ENCODE results near the gene ZSCAN1.

Gene ZSCAN1

DNA sequence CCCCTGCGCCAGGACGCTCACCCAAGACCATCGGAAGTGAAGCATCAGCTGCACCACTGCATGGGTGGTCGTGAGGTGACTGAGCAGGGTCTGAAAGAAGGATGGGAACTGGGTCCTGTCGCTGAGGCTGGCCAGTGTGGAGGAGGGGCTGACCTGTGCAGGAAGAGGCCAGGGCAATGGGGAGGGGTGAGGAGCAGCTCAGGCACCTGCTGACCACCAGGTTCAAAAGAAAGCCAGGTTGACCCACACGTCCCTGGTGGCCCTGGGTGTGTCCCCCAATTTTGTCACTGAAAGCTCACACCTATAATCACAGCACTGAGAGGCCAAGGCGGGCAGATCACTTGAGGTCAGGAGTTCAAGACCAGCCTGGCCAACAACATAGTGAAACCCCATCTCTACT lies 13.7 kb upstream of the ZSCAN1 start:
- H3K27me3 Mint-ChIP-seq: no peaks in the 10 kb centered on the region
- intact Hi-C loops (cut with micrococcal nuclease): loop anchor here (5.0 kb wide), 1 partner anchor 137 kb away; no protein-coding TSS in a partner anchor
- H3K4me3 Mint-ChIP-seq: no peak overlapping the region
- H3K36me3 Mint-ChIP-seq (ENCODE audit: low read depth): no peaks in the 10 kb centered on the region
- no peak overlapping the region for H3K27ac Mint-ChIP-seq
- no peaks in the 10 kb centered on the region for H3K4me1 Mint-ChIP-seq (ENCODE audit: low read depth)
- H3K9me3 Mint-ChIP-seq: peaks cover 36% of the 10 kb centered on the region

DNA sequence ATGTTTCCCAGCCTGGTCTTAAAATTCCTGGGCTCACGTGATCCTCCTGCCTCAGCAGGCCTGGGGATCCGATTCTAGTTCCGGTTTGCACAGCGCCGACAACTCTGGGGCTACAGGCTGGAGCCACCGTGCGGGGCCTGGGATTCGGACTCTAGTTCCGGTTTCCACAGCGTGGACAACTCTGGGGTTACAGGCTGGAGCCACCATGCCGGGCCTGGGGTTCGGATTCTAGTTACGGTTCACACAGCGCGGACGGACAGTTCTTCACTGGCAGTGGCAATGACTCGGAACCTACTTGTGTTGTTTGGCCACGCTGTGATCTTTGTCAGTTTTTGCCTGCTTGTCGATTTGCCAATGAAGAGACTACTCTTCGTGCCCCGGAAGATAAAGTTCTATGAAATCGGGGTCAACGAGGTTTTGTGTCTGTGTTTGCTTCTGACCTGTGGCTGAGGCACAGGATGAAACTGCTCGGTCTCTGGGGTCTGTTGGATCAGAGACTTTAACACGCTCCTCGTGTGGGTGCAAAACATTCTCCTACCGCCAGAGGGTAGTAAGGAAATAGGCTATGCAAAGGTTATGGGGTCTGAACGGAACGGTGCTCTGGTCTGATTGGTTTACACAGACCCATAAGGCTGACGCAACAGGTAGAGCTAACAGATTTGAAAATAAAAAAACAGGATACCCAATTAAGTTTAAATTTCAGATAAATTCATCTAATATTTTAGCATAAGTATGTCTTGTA lies 12.1 kb upstream of the ZSCAN1 start:
- Mint-ChIP-seq H3K27ac (no peak overlapping the region), H3K4me3 (no peak overlapping the region), H3K4me1 (ENCODE audit: low read depth) (no peaks in the 10 kb centered on the region), H3K27me3 (no peaks in the 10 kb centered on the region), H3K9me3 (peaks cover 37% of the 10 kb centered on the region), H3K36me3 (ENCODE audit: low read depth) (no peaks in the 10 kb centered on the region)
- intact Hi-C loops (cut with micrococcal nuclease): loop anchor here (5.0 kb wide), 1 partner anchor 136 kb away; no protein-coding TSS in a partner anchor

DNA sequence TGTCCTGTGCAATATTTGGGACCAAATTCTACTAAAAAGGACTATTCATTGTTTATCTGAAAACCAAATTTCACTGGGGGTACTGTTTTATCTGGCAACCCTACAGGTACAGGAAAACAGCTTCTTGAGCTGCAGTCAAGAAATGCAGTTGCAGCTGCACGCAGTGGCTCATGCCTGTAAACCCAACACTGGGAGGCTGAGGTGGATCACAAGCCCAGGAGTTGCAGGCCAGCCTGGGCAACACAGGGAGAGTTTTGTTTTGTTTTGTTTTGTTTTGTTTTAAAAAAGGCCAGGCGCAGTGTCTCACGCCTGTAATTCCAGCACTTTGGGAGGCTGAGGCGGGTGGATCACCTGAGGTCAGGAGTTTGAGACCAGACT lies 11.6 kb upstream of the ZSCAN1 start:
- peaks cover 43% of the 10 kb centered on the region for H3K9me3 Mint-ChIP-seq
- no peak overlapping the region for H3K27ac Mint-ChIP-seq
- H3K36me3 Mint-ChIP-seq (ENCODE audit: low read depth): no peaks in the 10 kb centered on the region
- H3K27me3 Mint-ChIP-seq: no peaks in the 10 kb centered on the region
- intact Hi-C loops (cut with micrococcal nuclease): loop anchor here (5.0 kb wide), 1 partner anchor 135 kb away; no protein-coding TSS in a partner anchor
- no peak overlapping the region for H3K4me3 Mint-ChIP-seq
- no peaks in the 10 kb centered on the region for H3K4me1 Mint-ChIP-seq (ENCODE audit: low read depth)

DNA sequence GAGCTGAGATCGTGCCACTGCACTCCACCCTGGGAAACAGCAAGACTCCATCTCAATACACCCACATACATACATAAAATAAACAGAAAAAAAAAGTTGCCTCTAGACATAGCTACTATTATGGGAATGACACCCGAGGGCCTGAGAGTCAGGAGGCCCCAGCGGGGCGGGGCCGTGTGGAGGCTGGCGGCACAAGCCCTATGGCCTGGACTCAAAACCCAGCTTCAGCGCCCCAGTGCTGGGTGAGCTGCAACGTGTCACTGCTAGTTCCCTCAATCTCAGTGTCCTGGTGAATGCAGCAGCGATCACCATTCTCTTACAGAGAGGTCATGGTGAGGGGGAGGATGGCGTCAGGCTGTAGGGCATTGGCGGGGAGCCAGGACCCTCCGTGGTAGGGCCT lies 9.2 kb upstream of the ZSCAN1 start:
- Mint-ChIP-seq H3K4me3 (no peak overlapping the region), H3K27ac (no peak overlapping the region), H3K36me3 (ENCODE audit: low read depth) (no peaks in the 10 kb centered on the region), H3K27me3 (no peaks in the 10 kb centered on the region), H3K9me3 (peaks cover 63% of the 10 kb centered on the region), H3K4me1 (ENCODE audit: low read depth) (no peaks in the 10 kb centered on the region)
- intact Hi-C loops (cut with micrococcal nuclease): loop anchor here (5.0 kb wide), 1 partner anchor 133 kb away; no protein-coding TSS in a partner anchor

DNA sequence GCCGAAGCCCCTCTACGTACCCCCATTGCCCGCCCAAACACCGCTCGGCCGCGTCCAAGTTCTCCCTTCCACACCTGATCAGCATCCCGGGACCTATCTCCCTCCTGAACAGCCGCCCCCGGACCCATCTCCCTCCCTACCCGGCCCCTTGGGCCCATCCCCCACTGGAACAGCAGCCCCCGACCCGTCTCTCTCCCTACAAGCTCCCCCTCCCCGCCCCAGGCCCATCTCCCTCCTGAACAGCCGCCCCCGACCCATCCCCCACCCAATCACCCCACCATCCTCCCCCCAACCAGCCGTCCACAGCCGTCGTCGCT lies 610 bp downstream of the ZSCAN1 start:
- H3K4me3 Mint-ChIP-seq: no peak overlapping the region
- no peaks in the 10 kb centered on the region for H3K36me3 Mint-ChIP-seq (ENCODE audit: low read depth)
- H3K27ac Mint-ChIP-seq: no peak overlapping the region
- intact Hi-C loops (cut with micrococcal nuclease): no loop called here
- H3K9me3 Mint-ChIP-seq: peaks cover 54% of the 10 kb centered on the region
- H3K4me1 Mint-ChIP-seq (ENCODE audit: low read depth): no peaks in the 10 kb centered on the region
- H3K27me3 Mint-ChIP-seq: peaks cover 24% of the 10 kb centered on the region

DNA sequence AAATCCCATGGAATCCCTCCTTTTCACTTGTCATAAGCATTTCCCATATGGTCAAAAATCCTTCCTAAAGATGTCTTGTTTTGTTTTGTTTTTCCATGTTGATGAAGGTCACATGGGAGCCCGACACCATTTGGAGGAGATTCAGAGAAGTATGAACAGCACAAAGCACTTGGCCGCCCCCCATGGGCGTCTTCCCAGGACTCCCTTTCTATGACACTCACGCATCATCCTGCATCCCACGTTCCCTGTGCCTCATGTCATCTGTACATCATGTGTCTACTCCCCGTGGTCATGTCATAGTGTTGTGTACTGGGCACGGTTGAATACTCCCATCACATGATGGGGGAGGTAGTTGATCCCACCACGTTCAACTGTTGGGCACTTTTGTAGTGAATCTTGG lies 2.0 kb downstream of the ZSCAN1 start:
- no peaks in the 10 kb centered on the region for H3K36me3 Mint-ChIP-seq (ENCODE audit: low read depth)
- H3K27ac Mint-ChIP-seq: no peak overlapping the region
- H3K27me3 Mint-ChIP-seq: peaks cover 24% of the 10 kb centered on the region
- no peak overlapping the region for H3K4me3 Mint-ChIP-seq
- no peaks in the 10 kb centered on the region for H3K4me1 Mint-ChIP-seq (ENCODE audit: low read depth)
- intact Hi-C loops (cut with micrococcal nuclease): no loop called here
- peaks cover 60% of the 10 kb centered on the region for H3K9me3 Mint-ChIP-seq

DNA sequence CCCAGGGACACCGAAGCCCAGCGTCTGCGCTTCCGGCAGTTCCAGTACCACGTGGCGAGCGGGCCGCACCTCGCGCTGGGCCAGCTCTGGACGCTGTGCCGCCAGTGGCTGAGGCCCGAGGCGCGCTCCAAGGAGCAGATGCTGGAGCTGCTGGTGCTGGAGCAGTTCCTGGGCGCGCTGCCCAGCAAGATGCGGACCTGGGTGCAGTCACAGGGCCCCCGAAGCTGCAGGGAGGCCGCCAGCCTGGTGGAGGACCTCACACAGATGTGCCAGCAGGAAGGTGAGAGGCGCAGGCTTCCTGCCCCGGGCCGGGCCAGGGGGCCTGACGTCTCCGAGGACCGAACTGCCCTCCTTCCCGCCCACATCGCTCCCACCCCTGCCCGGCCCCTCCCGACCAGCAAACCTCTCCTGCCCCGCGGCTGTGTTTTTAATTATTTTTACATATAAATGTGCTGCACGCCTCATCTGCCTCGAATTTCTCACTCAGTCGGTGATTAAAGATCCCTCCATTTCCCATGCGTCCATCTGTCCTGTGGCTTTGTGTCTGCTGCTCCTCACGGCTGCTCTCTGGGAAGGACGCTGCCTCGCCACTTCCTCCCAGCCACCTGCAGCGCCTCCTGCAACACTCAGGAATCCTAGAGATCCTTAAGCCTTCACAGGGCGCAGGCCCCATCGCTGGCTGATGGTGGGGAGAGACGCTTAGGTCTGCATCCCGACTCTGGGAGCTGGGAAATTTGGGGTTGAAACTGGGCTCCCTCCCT lies 4.3 kb downstream of the ZSCAN1 start:
- H3K27ac Mint-ChIP-seq: no peak overlapping the region
- H3K9me3 Mint-ChIP-seq: peaks cover 82% of the 10 kb centered on the region
- H3K4me3 Mint-ChIP-seq: no peak overlapping the region
- no peaks in the 10 kb centered on the region for H3K4me1 Mint-ChIP-seq (ENCODE audit: low read depth)
- H3K27me3 Mint-ChIP-seq: peaks cover 23% of the 10 kb centered on the region
- intact Hi-C loops (cut with micrococcal nuclease): no loop called here
- no peaks in the 10 kb centered on the region for H3K36me3 Mint-ChIP-seq (ENCODE audit: low read depth)

DNA sequence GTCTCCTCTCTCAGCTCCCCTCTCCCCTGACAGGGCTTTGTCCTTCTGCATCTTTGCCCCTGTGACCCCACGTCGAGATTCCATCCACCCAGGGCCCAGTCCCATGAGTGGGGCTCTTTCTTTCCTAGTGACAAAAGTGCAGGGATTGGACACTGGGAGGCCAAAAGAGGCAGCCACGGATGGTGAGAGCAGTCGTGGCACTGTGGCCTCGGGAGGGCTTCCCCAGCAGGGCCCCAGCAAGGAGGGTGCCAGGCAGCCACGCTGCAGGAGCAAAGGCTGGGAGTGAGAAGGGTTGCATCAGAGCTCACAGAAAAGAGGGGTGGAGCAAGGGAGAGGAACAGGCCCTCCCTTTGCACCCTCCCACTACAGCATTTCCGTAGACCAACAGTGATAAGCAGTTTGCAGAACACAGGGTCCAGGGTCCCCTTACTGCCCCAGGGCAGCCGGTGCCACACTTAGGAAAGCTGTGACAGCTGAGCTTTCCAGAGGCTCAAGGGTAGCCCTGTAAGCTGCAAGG lies 4.9 kb downstream of the ZSCAN1 start:
- Mint-ChIP-seq H3K9me3 (peaks cover 88% of the 10 kb centered on the region), H3K36me3 (ENCODE audit: low read depth) (no peaks in the 10 kb centered on the region), H3K4me1 (ENCODE audit: low read depth) (no peaks in the 10 kb centered on the region), H3K27me3 (peaks cover 18% of the 10 kb centered on the region), H3K27ac (no peak overlapping the region), H3K4me3 (no peak overlapping the region)
- intact Hi-C loops (cut with micrococcal nuclease): no loop called here

DNA sequence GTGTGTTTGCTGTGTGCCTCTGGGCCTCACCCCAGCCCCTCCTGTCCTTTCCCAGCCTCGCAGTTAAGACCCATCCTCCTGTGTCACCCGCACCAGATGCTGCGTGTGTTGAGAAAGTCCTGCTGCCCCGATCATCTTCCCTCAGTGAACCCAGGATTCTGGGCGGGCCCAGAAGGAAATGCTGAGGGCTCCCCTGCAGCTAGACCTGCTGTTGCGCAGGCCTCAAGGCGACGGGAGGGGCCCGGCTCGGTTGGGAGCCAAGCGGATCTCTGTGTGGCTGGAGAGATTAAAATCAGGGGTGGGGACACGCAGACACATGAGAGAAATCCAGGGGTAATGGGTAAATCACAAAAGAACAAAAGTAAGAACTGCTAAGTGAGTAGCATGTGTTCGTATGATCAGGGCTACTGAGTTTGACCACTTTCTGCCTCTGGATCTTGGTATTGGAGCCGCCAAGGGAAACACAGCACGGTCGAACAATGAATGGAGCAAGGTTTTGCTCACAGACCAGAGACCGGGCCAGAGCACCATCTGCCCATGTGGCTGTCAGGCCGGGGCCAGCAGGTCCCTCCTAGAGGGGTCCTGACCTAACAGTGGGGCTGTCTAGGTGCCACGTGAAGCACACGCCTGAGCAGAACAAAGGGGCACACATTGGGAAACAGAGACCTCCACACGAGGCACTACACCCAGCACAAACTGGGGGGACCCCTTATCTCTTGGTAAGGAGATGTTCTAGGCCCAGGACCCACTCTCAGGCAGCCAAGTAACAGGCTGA lies 7.1 kb downstream of the ZSCAN1 start:
- no peak overlapping the region for H3K27ac Mint-ChIP-seq
- peaks cover 94% of the 10 kb centered on the region for H3K9me3 Mint-ChIP-seq
- H3K27me3 Mint-ChIP-seq: peaks cover 8% of the 10 kb centered on the region
- intact Hi-C loops (cut with micrococcal nuclease): no loop called here
- no peaks in the 10 kb centered on the region for H3K4me1 Mint-ChIP-seq (ENCODE audit: low read depth)
- H3K4me3 Mint-ChIP-seq: no peak overlapping the region
- no peaks in the 10 kb centered on the region for H3K36me3 Mint-ChIP-seq (ENCODE audit: low read depth)

DNA sequence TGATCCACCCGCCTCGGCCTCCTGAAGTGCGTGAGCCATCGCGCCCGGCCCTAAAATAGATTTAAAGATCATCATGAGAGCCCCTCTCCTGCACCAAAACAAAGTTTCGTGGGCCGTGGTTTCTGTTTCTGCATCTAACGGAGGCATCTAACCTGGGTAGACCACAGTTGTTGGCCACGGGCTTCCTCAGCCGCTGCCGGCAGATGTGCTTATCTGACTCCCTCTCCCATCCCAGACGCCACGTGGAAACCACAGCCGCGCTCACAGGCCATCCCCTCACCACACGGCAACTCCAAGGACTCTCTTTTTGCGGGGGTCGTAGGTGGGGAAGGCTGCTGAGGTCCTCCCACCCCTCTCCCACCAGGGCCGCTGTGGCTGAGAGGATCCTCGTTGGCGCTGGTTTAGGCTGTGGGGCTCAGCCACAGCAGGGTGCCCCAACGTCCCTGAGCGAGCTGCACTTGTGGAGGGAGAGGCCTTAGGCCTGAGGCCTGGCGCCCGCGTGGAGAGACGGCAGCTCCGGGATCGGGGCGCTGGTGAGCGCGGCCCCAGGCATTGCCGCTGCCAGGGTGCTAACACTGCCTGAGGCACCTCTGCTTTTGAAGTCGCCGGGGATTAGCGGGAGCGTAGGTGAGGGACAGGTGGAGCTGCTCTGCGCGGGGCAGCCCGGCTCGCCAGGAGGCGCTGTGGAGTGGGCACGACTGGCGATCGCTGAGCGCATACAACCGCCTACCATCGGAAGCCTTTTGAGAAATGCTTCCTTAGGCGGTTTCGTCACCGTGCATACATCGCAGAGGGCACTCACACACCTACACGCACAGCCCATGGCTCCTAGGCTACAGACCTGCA lies 8.9 kb downstream of the ZSCAN1 start:
- Mint-ChIP-seq H3K4me3 (no peak overlapping the region), H3K27me3 (peaks cover 7% of the 10 kb centered on the region), H3K36me3 (ENCODE audit: low read depth) (no peaks in the 10 kb centered on the region), H3K27ac (no peak overlapping the region), H3K4me1 (ENCODE audit: low read depth) (no peaks in the 10 kb centered on the region), H3K9me3 (peaks cover 95% of the 10 kb centered on the region)
- intact Hi-C loops (cut with micrococcal nuclease): no loop called here

DNA sequence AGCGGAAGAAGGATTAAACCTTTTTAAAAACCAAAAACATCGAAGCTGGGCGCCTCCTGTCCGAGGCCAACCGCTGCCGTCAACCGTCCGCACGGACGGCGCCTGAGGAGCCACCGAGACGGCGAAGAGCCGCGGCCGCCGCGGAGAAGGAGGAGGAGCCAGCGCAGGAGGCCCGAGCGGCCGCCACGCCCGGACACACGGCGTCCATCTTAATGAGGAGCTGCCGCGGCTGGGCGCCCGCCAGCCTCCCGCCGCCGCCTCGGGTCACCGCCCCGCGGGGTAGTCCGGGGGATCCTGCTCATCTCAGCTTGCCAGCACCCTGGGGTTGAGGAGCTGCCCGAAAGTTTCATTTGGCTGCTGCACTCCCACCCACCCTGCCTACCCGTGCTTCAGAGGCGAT lies 10.6 kb downstream of the ZSCAN1 start:
- no peaks in the 10 kb centered on the region for H3K4me1 Mint-ChIP-seq (ENCODE audit: low read depth)
- intact Hi-C loops (cut with micrococcal nuclease): no loop called here
- peaks cover 96% of the 10 kb centered on the region for H3K9me3 Mint-ChIP-seq
- no peak overlapping the region for H3K27ac Mint-ChIP-seq
- peaks cover 3% of the 10 kb centered on the region for H3K27me3 Mint-ChIP-seq
- no peak overlapping the region for H3K4me3 Mint-ChIP-seq
- H3K36me3 Mint-ChIP-seq (ENCODE audit: low read depth): no peaks in the 10 kb centered on the region

DNA sequence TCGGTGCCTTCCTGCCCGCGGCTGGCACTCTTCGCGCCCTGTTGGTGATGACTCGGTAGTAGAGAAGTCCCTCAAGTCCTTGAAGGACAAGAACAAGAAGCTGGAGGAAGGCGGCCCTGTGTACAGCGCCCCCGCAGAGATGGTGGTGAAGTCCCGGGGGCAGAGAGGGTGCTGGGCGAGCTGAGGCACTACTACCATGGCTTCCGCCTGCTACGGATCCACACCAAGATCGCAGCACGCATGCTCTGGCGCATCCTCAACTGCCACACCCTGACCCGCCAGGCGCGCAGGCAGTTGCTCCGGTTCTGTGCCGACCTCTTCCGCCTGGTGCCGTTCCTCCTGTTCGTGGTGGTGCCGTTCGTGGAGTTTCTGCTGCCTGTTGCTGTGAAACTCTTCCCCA lies 11.1 kb downstream of the ZSCAN1 start:
- Mint-ChIP-seq H3K27me3 (peaks cover 3% of the 10 kb centered on the region), H3K4me3 (no peak overlapping the region), H3K36me3 (ENCODE audit: low read depth) (no peaks in the 10 kb centered on the region), H3K27ac (no peak overlapping the region), H3K9me3 (peaks cover 100% of the 10 kb centered on the region), H3K4me1 (ENCODE audit: low read depth) (no peaks in the 10 kb centered on the region)
- intact Hi-C loops (cut with micrococcal nuclease): no loop called here

DNA sequence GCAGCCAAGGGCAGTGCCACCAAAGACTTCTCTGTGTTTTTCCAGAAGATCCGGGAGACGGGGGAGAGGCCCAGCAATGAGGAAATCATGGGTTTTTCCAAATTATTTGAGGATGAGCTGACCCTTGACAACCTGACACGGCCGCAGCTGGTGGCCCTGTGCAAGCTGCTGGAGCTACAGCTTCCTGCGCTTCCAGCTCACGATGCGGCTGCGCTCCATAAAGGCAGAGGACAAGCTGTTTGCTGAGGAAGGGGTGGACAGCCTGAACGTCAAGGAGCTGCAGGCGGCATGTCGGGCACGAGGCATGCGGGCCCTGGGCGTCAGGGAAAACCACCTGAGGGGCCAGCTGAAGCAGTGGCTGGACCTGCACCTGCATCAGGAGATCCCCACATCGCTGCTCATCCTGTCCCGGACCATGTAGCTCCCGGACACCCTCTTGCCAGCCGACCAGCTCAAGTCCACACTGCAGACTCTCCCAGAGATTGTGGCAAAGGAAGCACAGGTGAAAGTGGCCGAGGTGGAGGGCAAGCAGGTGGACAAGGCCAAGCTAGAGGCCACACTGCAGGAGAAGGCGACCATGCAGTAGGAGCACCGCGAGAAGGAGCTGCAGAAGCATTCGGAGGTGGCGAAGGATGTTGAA lies 11.7 kb downstream of the ZSCAN1 start:
- Mint-ChIP-seq H3K27me3 (peaks cover 3% of the 10 kb centered on the region), H3K27ac (no peak overlapping the region), H3K36me3 (ENCODE audit: low read depth) (no peaks in the 10 kb centered on the region), H3K4me1 (ENCODE audit: low read depth) (no peaks in the 10 kb centered on the region), H3K4me3 (no peak overlapping the region), H3K9me3 (peaks cover 100% of the 10 kb centered on the region)
- intact Hi-C loops (cut with micrococcal nuclease): no loop called here
